ENCODE measurements around the gene LENG8. TPM values are rescaled to one million over a fixed set of nuclear protein-coding genes. Genes with fewer than 3 reads are reported as not detected.
"Not testable (repeated sequence)": the region's sequence is repeated elsewhere in the genome, so short reads cannot be mapped to it uniquely, and the experiment has no call there.

Gene LENG8
- total and polyA plus RNA-seq, 8 donors: 37.4 to 464 (median 121) TPM

DNA sequence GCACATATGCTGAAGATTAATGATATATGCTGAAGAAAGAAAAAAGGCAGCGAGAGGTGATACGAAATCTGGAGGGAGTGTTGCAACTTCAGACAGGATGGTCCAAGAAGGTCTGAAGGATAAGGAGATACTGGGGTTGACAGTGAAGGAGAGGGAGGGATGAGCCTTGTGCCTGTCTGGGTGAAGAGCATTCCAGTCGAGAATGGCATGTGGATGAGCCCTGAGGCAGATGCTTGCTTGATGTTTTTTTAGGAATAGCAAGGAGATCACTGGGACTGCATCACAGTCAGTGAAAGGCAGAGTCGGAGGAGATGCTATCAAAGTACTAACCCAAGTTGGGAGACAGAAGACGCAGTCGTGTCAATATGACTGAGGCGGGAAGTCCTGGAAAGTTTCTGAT, 40.3 kb downstream of the LENG8 start:
- peaks cover 0 to 54% (median 12%) of the 10 kb centered on the region in 3 donors for H3K27me3 ChIP-seq
- no peak for DNase-seq
- 67 to 76% (median 72%) methylated on average over 7 of the region's 7 CpGs for WGBS, 5 donors
- H3K4me3 ChIP-seq: no peak overlapping the region
- H3K36me3 ChIP-seq: no peaks in the 10 kb centered on the region
- intact Hi-C loops (cut with DNase I; ENCODE audit: low total_unique reads): loop anchor here (10.0 kb wide), 1 partner anchor 185 kb away; no protein-coding TSS in a partner anchor
- no peaks in the 10 kb centered on the region for H3K9me3 ChIP-seq
- no peak for TF ChIP-seq EP300 (IDR thresholded peaks at IDR 0.05)
- no peak for TF ChIP-seq POLR2AphosphoS5 (IDR thresholded peaks at IDR 0.05)
- TF ChIP-seq, protein P1, sequence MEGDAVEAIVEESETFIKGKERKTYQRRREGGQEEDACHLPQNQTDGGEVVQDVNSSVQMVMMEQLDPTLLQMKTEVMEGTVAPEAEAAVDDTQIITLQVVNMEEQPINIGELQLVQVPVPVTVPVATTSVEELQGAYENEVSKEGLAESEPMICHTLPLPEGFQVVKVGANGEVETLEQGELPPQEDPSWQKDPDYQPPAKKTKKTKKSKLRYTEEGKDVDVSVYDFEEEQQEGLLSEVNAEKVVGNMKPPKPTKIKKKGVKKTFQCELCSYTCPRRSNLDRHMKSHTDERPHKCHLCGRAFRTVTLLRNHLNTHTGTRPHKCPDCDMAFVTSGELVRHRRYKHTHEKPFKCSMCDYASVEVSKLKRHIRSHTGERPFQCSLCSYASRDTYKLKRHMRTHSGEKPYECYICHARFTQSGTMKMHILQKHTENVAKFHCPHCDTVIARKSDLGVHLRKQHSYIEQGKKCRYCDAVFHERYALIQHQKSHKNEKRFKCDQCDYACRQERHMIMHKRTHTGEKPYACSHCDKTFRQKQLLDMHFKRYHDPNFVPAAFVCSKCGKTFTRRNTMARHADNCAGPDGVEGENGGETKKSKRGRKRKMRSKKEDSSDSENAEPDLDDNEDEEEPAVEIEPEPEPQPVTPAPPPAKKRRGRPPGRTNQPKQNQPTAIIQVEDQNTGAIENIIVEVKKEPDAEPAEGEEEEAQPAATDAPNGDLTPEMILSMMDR (IDR thresholded peaks at IDR 0.05): no peak
- TF ChIP-seq POLR2A (IDR thresholded peaks at IDR 0.05): no peak
- no peak overlapping the region for H3K27ac ChIP-seq
- no peaks in the 10 kb centered on the region for H3K4me1 ChIP-seq

DNA sequence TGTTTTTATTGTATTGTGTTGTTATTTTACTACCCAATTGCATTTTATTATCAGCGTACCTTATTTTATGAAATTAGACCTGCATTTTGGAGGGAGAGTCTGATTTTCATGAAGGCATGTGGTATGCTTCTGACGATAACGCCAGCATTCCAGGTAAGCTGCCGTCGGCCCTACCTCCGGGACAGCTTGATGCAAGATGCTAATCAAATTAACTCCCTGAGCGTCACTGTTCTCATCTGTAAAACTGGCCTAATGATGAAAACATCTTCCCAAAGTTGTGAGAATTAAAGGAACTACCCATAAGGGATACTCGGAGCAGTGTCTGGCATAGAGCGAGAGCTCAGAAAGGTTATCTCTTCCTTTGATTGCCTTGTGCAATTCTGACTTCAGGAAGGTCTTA, 40.8 kb downstream of the LENG8 start:
- no peak for DNase-seq
- H3K4me1 ChIP-seq: no peaks in the 10 kb centered on the region
- 55 to 72% (median 63%) methylated on average over 9 of the region's 9 CpGs for WGBS, 5 donors
- H3K9me3 ChIP-seq: no peaks in the 10 kb centered on the region
- TF ChIP-seq POLR2AphosphoS5 (IDR thresholded peaks at IDR 0.05) (no peak), EP300 (IDR thresholded peaks at IDR 0.05) (no peak), POLR2A (IDR thresholded peaks at IDR 0.05) (no peak)
- TF ChIP-seq, protein P1 (IDR thresholded peaks at IDR 0.05): no peak
- H3K27me3 ChIP-seq: peaks cover 0 to 54% (median 8%) of the 10 kb centered on the region in 3 donors
- no peaks in the 10 kb centered on the region for H3K36me3 ChIP-seq
- intact Hi-C loops (cut with DNase I; ENCODE audit: low total_unique reads): loop anchor here (10.0 kb wide), 1 partner anchor 185 kb away; no protein-coding TSS in a partner anchor
- no peak overlapping the region for H3K4me3 ChIP-seq
- H3K27ac ChIP-seq: no peak overlapping the region

DNA sequence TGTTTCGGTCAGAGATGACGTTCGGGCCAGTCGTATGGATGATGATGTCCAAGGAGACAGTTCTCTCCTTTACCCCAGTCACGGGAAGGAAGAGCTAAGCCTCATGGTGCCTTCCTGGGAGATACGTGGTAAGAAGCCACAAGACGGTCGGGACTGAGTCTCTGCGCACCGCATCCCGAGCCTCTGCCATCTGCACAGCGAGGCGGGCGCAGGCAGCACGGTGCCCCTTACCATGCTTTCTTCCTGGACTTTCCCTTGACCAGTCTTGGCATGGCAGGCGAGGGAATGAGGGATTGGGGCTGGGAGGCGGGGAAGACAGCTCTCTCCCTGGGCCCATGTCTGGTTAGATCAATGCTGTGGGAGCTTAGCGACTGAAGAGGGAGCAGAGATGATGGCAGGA, 43.6 kb downstream of the LENG8 start:
- H3K27me3 ChIP-seq: peaks cover 0 to 66% (median 7%) of the 10 kb centered on the region in 3 donors
- H3K27ac ChIP-seq: no peak overlapping the region
- intact Hi-C loops (cut with DNase I; ENCODE audit: low total_unique reads): no loop called here
- no peak for DNase-seq
- 79 to 87% (median 86%) methylated on average over 18 of the region's 18 CpGs for whole genome bisulfite sequencing, 5 donors
- no peaks in the 10 kb centered on the region for H3K9me3 ChIP-seq
- TF ChIP-seq, protein P1 (IDR thresholded peaks at IDR 0.05): no peak
- TF ChIP-seq POLR2AphosphoS5 (IDR thresholded peaks at IDR 0.05) (no peak), POLR2A (IDR thresholded peaks at IDR 0.05) (no peak), EP300 (IDR thresholded peaks at IDR 0.05) (no peak)
- H3K36me3 ChIP-seq: no peaks in the 10 kb centered on the region
- no peaks in the 10 kb centered on the region for H3K4me1 ChIP-seq
- H3K4me3 ChIP-seq: no peak overlapping the region

DNA sequence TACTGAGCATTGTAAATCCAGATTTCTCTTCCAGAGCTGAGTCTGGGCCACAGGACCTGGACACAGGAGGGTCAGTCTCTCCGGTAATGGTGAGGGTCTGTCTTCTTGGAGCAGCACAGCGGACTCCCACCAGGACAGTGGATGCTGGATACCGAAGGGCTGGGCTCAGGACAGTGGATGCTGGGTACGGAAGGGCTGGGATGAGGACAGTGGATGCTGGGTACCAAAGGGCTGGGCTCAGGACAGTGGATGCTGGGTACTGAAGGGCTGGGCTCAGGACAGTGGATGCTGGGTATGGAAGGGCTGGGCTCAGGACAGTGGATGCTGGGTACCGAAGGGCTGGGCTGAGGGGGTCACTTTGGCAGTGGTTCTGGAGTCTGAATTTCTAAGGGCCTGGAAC, 44.1 kb downstream of the LENG8 start:
- H3K9me3 ChIP-seq; H3K4me1 ChIP-seq; H3K27ac ChIP-seq; intact Hi-C loops (cut with DNase I; ENCODE audit: low total_unique reads); H3K4me3 ChIP-seq; H3K36me3 ChIP-seq; DNase-seq: not testable (repeated sequence)
- H3K27me3 ChIP-seq: peaks cover 0 to 66% (median 7%) of the 10 kb centered on the region in 3 donors
- WGBS, 5 donors: 70 to 94% (median 81%) methylated on average over 4 to 5 of the region's 5 CpGs

DNA sequence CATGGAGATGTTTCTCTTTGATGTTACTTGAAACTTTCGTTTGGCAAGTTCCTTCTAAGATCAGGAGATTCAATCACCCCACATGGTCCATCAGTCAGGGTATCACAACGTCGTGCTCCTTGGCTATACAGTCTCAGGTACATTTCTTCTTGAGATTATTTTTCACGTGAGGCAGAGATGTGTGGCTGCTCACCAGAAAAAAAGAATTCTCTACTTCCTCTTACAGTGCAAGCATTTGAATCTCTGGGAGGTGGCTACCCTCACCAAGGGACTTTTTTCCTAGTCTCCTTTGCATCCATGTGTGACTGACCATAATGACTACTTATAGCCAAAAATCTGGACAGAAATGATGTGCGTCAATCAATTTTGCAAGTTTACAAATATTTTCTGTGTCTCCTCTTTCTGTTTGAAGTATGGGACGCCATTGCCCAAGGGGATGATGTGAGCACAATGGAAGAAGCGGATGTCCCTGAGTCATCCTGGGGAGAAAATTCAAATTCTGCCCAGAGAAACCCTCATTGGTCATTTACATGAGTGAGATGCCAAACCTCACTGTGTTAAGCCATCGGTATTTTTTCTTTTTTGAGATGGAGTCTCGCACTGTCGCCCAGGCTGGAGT, 45.1 kb downstream of the LENG8 start:
- peaks cover 0 to 66% (median 7%) of the 10 kb centered on the region in 3 donors for H3K27me3 ChIP-seq
- no peak overlapping the region for H3K27ac ChIP-seq
- H3K4me1 ChIP-seq: no peaks in the 10 kb centered on the region
- TF ChIP-seq POLR2A (IDR thresholded peaks at IDR 0.05): no peak
- TF ChIP-seq, protein P1 (IDR thresholded peaks at IDR 0.05): no peak
- TF ChIP-seq EP300 (IDR thresholded peaks at IDR 0.05): no peak
- no peak for TF ChIP-seq POLR2AphosphoS5 (IDR thresholded peaks at IDR 0.05)
- DNase-seq: no peak
- 70 to 76% (median 73%) methylated on average over 10 of the region's 10 CpGs for WGBS, 5 donors
- intact Hi-C loops (cut with DNase I; ENCODE audit: low total_unique reads): no loop called here
- H3K9me3 ChIP-seq: no peaks in the 10 kb centered on the region
- H3K4me3 ChIP-seq: no peak overlapping the region
- no peaks in the 10 kb centered on the region for H3K36me3 ChIP-seq

DNA sequence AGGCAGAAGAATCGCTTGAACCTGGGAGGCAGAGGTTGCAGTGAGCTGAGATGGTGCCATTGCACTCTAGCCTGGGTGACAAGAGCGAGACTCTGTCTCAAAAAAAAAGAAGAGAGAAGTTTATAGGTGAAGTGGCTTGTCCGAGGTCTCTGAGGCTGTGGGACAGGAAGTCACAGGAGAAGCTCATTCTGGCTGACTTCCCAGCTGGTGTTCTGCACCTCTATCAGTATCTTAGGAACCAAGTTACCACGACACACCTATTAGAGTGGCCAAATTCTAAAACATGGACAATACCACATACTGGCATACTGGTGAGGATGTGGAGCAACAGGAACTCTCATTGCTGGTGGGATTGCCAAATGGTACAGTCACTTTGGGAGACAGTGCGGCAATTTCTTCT, 46.3 kb downstream of the LENG8 start:
- DNase-seq; H3K9me3 ChIP-seq; intact Hi-C loops (cut with DNase I; ENCODE audit: low total_unique reads); H3K36me3 ChIP-seq; H3K4me3 ChIP-seq; H3K4me1 ChIP-seq; H3K27ac ChIP-seq: not testable (repeated sequence)
- peaks cover 0 to 64% (median 7%) of the 10 kb centered on the region in 3 donors for H3K27me3 ChIP-seq
- WGBS, 5 donors: 62 to 72% (median 69%) methylated on average over 5 of the region's 5 CpGs

DNA sequence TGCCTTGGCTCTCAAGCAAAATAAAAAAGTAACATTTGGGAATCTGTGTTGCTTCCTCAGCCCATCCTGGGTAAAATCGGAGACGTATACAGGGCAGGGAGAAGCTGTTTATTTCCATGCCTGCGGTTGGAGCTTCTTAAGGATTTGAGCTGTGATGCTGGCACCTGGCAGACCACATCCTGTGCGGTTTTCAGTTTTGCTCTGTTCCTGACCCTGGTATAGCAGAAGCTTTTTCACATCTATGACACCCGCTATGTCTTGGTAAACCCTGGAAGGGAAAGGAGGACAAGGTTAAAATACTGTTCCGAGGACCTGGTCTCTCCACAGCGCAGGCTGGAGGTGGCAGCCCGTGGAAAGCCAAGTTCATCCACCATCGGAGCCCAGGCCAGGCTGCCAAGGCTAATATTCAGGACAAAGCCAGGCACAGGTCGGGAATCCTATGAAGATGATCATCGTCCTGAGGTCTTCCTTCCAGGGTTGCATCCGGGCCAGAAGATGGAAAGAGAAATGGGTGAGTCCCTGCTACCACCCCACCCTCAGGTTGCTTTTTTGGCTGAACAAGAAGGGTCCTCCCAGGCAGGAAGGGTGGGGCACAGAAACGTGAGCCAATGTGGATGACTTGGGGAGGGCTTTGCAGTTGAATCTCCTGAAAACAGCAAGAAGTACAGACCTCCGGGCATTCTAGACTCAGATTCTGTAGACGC, 48.9 kb downstream of the LENG8 start:
- DNase-seq; H3K36me3 ChIP-seq; intact Hi-C loops (cut with DNase I; ENCODE audit: low total_unique reads); H3K4me3 ChIP-seq; H3K9me3 ChIP-seq; H3K27ac ChIP-seq; H3K4me1 ChIP-seq: not testable (repeated sequence)
- H3K27me3 ChIP-seq: peaks cover 0 to 63% (median 3%) of the 10 kb centered on the region in 3 donors
- 64 to 74% (median 71%) methylated on average over 6 to 9 of the region's 15 CpGs for WGBS, 5 donors

Measured in stomach (tissue), 9 donors.